ENCODE measurements around the gene WHRN. TPM values are rescaled to one million over a fixed set of nuclear protein-coding genes. Genes with fewer than 3 reads are reported as not detected.

Gene WHRN
- total RNA-seq, 4 donors from 2014 or later, result 8.1 to 12.6 (median 10.7) TPM

- DNase-seq (ENCODE audit: extremely low spot score), result no peak
Observed at GRCh38 chr9:114499528-114499927, 5.7 kb downstream of the WHRN start.

GRCh38 chr9:114497727-114498382, 7.4 kb downstream of the WHRN start:
- DNase-seq (ENCODE audit: extremely low spot score), result no peak
- H3K27ac ChIP-seq (replicated peaks in 1 of 4), result no peak overlapping the region
- H3K27me3 ChIP-seq, result no peaks in the 10 kb centered on the region
- H3K4me1 ChIP-seq, result peaks cover 2 to 36% (median 29%) of the 10 kb centered on the region in 4 donors
- no peak for TF ChIP-seq CTCF (IDR thresholded peaks at IDR 0.05)
- no peak for TF ChIP-seq POLR2A (IDR thresholded peaks at IDR 0.05; ENCODE audit: low read depth)
- TF ChIP-seq POLR2AphosphoS5 (IDR thresholded peaks at IDR 0.05), result no peak
- TF ChIP-seq EP300 (IDR thresholded peaks at IDR 0.05), result no peak
- no peak overlapping the region for H3K4me3 ChIP-seq
- WGBS, result 75% methylated on average over 7 of the region's 7 CpGs
- no peaks in the 10 kb centered on the region for H3K36me3 ChIP-seq
- intact Hi-C loops (cut with DNase I), result no loop called here
- no peaks in the 10 kb centered on the region for H3K9me3 ChIP-seq

More at GRCh38 chr9:114499528-114499927, 5.7 kb downstream of the WHRN start:
- H3K4me3 ChIP-seq, result no peak overlapping the region
- intact Hi-C loops (cut with DNase I), result no loop called here
- no peaks in the 10 kb centered on the region for H3K27me3 ChIP-seq
- WGBS, result 93% methylated on average over 9 of the region's 9 CpGs
- H3K27ac ChIP-seq (replicated peaks in 1 of 4), result no peak overlapping the region
- H3K9me3 ChIP-seq, result no peaks in the 10 kb centered on the region
- TF ChIP-seq POLR2AphosphoS5 (IDR thresholded peaks at IDR 0.05) (no peak), EP300 (IDR thresholded peaks at IDR 0.05) (no peak), POLR2A (IDR thresholded peaks at IDR 0.05; ENCODE audit: low read depth) (no peak), CTCF (IDR thresholded peaks at IDR 0.05) (no peak)
- H3K36me3 ChIP-seq, result no peaks in the 10 kb centered on the region
- peaks cover 8 to 53% (median 46%) of the 10 kb centered on the region in 4 donors for H3K4me1 ChIP-seq

- no peaks in the 10 kb centered on the region for H3K36me3 ChIP-seq
- TF ChIP-seq EP300 (IDR thresholded peaks at IDR 0.05), result no peak
- TF ChIP-seq POLR2AphosphoS5 (IDR thresholded peaks at IDR 0.05), result no peak
- TF ChIP-seq POLR2A (IDR thresholded peaks at IDR 0.05; ENCODE audit: low read depth), result no peak
- no peak for TF ChIP-seq CTCF (IDR thresholded peaks at IDR 0.05)
- H3K9me3 ChIP-seq, result no peaks in the 10 kb centered on the region
- H3K27me3 ChIP-seq, result no peaks in the 10 kb centered on the region
- H3K4me3 ChIP-seq, result no peak overlapping the region
- 42% methylated on average over 2 of the region's 2 CpGs for WGBS
- DNase-seq (ENCODE audit: extremely low spot score), result no peak
- H3K27ac ChIP-seq (replicated peaks in 1 of 4), result no peak overlapping the region
- peaks cover 0 to 30% (median 24%) of the 10 kb centered on the region in 4 donors for H3K4me1 ChIP-seq
- intact Hi-C loops (cut with DNase I), result no loop called here
Observed at GRCh38 chr9:114497236-114497635, 8.0 kb downstream of the WHRN start.

- H3K27me3 ChIP-seq, result no peaks in the 10 kb centered on the region
- no peak overlapping the region for H3K4me3 ChIP-seq
- no peak overlapping the region for H3K27ac ChIP-seq (replicated peaks in 1 of 4)
- H3K36me3 ChIP-seq, result no peaks in the 10 kb centered on the region
- no peaks in the 10 kb centered on the region for H3K9me3 ChIP-seq
- DNase-seq (ENCODE audit: extremely low spot score), result no peak
- peaks cover 0 to 21% (median 15%) of the 10 kb centered on the region in 4 donors for H3K4me1 ChIP-seq
- intact Hi-C loops (cut with DNase I), result no loop called here
- TF ChIP-seq POLR2AphosphoS5 (IDR thresholded peaks at IDR 0.05) (no peak), EP300 (IDR thresholded peaks at IDR 0.05) (no peak), POLR2A (IDR thresholded peaks at IDR 0.05; ENCODE audit: low read depth) (no peak), CTCF (IDR thresholded peaks at IDR 0.05) (no peak)
- 89% methylated on average over 4 of the region's 4 CpGs for WGBS
Observed at GRCh38 chr9:114496011-114496410, 9.3 kb downstream of the WHRN start.
